Fibroblast of the conjunctiva (primary cell): ENCODE results near the gene COLQ.
"Not testable (repeated sequence)": the region's sequence is repeated elsewhere in the genome, so short reads cannot be mapped to it uniquely, and the experiment has no call there.

Source experiments
- DNase-seq: peaks from one replicate; pipeline ENCODE4 v3.0.0-alpha.2; 2010; ENCODE audit warnings: low read depth

The COLQ gene

DNA sequence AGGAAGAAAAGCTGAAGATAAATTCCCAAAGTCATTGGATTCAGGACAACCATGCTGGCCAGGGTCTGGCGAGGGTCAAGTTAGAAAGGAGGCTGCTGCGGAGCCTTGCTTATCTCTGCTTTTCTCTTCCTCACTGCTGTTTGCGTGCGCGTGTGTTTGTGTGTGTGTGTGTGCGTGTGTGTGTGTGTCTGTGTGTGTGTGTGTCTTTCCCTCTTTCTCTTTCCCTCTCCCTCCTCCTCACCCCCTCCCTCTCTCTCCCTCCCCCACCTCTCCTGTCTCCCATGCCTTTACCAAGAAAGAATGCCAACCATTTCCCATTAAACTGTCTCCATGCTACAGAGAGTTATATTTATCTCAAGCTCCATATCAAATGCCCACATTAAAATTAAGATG is at the start of gene COLQ:
Gene COLQ, minus strand, starts transcription at position 134 of the 393 bp plus-strand sequence. Its CDS starts 81 bp downstream, at position 53.
- no peak for DNase-seq

DNA sequence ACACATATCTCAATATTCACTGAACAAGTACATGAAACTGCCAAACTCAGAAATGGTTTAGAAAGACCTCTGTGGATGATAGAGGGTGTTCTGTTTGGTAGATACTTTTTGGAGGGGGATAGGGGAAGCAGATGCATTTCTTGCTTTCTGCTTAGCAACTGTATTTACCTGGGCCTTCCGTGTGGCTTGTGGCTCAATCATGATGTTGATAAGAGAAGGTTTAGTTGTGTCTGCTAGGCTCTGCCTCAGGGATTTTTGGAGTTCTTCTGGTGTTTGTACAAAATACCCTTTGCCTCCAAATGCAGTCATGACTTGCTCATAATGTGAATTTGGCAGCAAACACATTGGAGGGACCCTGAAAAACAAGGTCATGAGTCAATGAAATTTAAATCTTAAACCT is 41.7 kb upstream of the COLQ start:
- no peak for DNase-seq

- no peak for DNase-seq
Measured at GRCh38 chr3:15562560-15562959, 41.1 kb upstream of the COLQ start.

- no peak for DNase-seq
Measured at GRCh38 chr3:15558581-15558980, 37.1 kb upstream of the COLQ start.

DNA sequence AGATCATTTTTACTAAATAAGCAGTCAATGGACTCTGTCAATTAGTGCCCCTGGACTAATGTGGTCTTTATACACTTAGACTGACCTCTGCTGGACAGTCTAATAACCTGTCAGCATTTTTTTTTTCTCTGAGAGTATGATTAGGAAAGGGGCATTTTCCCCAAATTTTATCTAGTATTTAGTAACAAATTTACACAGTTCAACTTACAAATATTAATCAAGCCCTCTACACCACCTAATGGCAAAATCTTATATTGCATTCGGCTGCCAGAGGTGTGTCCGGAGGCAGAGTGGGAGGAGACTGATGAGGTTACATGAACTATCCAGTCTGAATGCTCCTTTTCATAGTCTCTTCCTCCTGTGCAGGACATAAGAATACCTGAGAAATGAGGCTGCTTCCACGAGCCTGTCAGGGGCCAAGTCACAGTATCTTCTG is 36.0 kb upstream of the COLQ start:
- peak; percentile 57 for DNase-seq

- no peak for DNase-seq
Measured at GRCh38 chr3:15556512-15556911, 35.0 kb upstream of the COLQ start.

DNA sequence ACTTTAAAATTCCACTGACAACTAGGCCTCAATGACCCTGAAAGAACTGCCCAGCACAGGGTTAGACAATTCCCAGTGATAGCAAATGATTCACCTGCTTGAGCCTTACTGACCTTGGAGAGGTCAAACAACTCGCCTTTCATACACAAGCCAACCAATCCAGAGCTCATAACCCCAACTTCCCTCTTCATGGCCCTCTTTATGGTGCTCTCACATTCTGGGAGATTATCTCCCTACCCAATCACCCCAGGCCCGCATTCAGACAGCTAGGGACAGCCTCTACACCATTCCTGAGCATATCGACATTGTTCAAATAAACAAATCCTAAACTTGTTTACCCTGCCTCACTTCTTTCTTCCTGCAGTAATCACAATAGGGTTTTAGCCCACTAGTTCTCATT is 32.2 kb upstream of the COLQ start:
- no peak for DNase-seq

GRCh38 chr3:15551902-15552301 is 30.4 kb upstream of the COLQ start:
- no peak for DNase-seq

DNA sequence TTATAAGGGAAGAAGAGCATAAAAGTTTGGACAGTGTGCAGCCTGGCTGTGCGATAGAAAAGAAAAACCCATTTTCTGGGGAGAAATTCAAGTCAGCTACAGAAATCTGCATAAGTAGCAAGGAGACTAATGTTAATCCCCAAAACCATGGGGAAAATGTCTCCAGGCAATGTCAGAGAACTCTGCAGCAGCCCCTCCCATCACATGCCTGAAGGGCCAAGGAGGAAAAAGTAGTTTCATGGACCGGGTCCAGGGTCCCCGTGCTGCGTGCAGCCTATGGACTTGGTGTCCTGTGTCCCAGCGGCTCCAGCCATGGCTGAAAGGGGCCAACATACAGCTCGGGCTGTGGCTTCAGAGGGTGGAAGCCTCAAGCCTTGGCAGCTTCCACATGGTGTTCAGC is 28.3 kb upstream of the COLQ start:
- no peak for DNase-seq

GRCh38 chr3:15542614-15543013 is 21.1 kb upstream of the COLQ start:
- no peak for DNase-seq

GRCh38 chr3:15541371-15541770 is 19.9 kb upstream of the COLQ start:
- DNase-seq, result no peak

DNA sequence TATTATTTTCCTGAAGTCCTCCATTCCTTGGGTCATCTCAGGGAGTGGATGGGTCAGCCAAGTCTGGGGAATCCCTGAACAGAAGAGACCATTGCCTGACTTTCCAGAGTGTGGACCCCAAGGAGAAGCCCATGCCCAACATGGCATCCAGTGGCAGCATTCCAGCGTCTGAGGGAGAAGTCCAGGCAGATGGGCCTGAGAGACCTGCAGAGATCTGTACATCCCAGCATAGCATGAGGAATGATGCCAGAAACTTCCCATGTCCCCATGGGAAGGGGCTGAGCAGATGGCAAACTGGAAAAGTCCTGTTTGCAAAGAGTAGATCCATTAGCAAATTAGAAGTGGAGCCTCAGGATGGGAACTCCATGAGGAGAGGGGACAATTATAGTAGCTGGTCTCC is 17.6 kb upstream of the COLQ start:
- DNase-seq, result no peak

GRCh38 chr3:15538345-15538744 is 16.8 kb upstream of the COLQ start:
- no peak for DNase-seq

- no peak for DNase-seq
Measured at GRCh38 chr3:15536856-15537255, 15.3 kb upstream of the COLQ start.

DNA sequence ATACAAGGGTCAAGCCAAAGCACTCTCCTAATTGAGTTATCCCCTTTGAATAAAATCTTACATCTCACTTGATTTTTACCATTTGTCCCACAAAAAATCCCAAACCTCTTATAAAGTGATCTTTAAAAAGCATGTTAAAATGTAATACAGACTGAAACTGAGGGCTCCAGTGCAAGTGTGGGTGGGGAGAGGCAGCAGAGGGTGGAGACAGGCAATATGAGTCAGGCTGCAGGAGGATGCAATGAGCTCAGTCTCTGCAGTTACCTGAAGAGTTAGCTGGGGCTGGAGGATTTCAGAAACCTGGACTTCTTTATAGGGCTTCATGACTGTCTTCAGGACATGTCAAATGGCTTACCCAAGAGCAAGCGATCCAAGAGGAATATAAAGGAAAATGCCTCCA is 14.2 kb upstream of the COLQ start:
- no peak for DNase-seq

GRCh38 chr3:15532614-15533013 is 11.1 kb upstream of the COLQ start:
- DNase-seq, result not testable (repeated sequence)

DNA sequence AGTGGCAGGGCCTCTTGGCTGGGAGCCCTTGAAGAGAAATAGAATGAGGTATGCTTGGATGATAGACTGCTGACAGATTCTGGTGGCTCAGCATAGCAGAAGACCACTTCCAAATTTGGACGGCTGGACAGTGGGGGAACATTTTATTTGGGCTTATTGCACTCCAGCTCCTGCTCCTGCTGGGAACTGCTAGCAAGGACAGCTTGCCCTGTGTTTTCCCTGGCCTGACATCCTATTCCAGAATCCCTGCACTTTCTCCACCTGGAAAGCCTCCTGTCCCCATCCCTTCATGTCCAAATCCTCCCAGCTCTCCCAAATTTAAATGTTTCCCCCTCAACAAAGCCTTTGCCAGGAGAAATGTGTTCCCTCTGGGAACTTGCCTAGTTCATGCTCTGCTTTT is 9.8 kb upstream of the COLQ start:
- no peak for DNase-seq

- no peak for DNase-seq
Measured at GRCh38 chr3:15528854-15529537, 7.5 kb upstream of the COLQ start.

- DNase-seq, result peak; percentile 2
Measured at GRCh38 chr3:15527031-15527459, 5.5 kb upstream of the COLQ start.

GRCh38 chr3:15525790-15526189 is 4.3 kb upstream of the COLQ start:
- no peak for DNase-seq

DNA sequence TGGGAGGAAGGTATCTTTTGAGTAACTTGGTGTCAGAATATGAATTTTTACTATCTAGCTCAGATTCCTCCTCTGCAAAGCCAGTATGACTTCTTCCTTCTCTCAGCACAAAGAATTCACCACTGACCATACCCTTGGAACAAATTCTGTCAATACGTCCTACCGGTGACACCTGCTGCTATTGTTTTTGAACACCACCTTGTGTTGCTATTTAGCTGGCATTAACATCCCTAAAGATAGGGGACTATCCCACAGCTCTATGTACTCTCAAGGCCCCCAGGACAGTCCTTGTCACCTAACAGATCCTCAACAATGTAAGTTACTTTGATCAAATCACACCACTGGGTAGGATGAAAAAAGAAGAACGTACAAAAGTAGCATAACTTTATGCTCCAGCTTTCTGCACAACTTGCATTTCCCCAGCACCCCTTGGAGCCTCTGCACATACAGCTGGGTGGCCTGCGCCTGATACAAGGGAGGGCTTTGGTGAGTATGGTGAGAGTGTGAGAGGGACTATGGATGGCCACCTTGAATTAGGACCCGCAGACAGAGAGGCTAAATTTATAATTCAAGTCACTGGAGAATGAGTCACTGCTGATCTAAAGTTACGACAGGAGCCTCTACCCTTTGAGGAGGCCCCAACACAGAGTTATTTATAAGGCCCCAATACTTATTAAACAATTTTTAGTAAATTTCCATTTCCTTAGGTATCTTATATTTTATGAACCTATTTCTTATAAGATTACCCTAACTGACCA is 2.3 kb upstream of the COLQ start:
- no peak for DNase-seq

- no peak for DNase-seq
Measured at GRCh38 chr3:15522016-15522415, 510 bp upstream of the COLQ start.

DNA sequence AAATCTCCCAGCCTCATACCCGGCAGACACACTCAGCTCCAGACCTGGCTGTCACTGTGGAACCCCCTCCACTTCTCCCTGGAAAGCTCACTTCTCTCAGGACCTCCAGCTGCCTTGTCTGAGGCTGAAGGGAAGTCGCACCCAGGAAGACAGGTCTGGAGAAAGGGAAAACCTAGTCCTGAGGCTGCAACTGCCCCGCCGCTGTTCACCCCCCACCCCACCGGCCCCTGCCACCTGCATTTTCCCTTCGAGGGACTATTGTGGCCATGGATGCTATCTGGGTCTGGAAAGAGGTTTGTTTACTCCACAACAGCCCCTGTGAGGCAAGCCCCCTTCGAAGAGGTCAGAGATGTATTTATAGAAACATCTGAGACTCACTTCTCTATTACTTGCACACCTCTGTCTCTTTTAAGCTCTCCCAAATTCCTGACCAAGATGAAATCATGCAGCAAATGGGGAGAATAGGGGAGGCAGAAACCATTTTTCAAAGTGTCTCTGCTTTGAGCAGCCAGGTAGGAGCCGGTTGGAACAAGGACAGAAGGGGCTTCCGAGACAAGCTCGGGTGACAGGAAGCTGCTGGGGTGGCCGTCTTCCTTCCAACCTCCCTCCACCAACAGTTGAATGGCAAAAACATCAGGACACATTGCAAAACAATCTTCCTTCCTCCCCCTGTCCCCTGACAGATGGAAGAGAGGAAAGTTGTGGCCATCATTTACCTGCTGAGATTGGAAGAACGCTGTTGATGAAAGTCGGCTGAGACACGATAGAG is 518 bp downstream of the COLQ start:
- DNase-seq, result no peak
